K562 (cell line): ENCODE measurements around the gene ARHGDIA.

ENCODE experiments used
- CBX2 ChIP-seq: fragments of 200-600 bp; sonication (generic); IDR thresholded peaks from one replicate; pipeline ENCODE4 v1.6.1; 2012; ENCODE audit warnings: mild to moderate bottlenecking, low read length, inconsistent platforms; ENCODE audit not compliant: insufficient read depth, poor library complexity, severe bottlenecking
- SETDB1 ChIP-seq: IDR thresholded peaks from one replicate; pipeline ENCODE4 v1.6.1; 2012; ENCODE audit warnings: low read length, control low read depth, inconsistent platforms
- SPI1 ChIP-seq: IDR thresholded peaks from 2 replicates; pipeline ENCODE4 v1.6.1; 2011; ENCODE audit warnings: low read depth, low read length, control low read depth, borderline replicate concordance
- TEAD1 ChIP-seq, 2 experiments: fragments of 450-650 bp in 1 of 2; sonication (generic) in 1 of 2; formaldehyde crosslinking; IDR thresholded peaks; 2 replicates each; pipeline versions ENCODE4 v1.4.0 to v1.8.0; 2020 to 2022; ENCODE audit warnings: mild to moderate bottlenecking in 2 of 2, missing genetic modification reagents in 1 of 2
- ZNF436 ChIP-seq: fragments of 250-450, 450-650 bp; sonication (Bioruptor Pico); formaldehyde crosslinking; IDR thresholded peaks from 2 replicates; pipeline ENCODE4 v1.7.0; 2020; ENCODE audit warnings: mild to moderate bottlenecking
- ZSCAN29 ChIP-seq: fragments of 450-650 bp; IDR thresholded peaks from 2 replicates; pipeline ENCODE4 v1.6.1; 2017
- TF ChIP-seq, protein P1 (sequence below), 3 experiments: fragments of 200-800 bp in 1 of 3; fragments of 250-450 bp in 1 of 3; fragments of 450-650 bp in 1 of 3; sonication (Bioruptor Pico) in 1 of 3; sonication (Bioruptor generic) in 1 of 3; formaldehyde crosslinking in 1 of 3; IDR thresholded peaks; 2 replicates each; pipeline versions ENCODE4 v1.6.1 to v1.8.0; 2016 to 2022; ENCODE audit warnings: mild to moderate bottlenecking in 2 of 3, missing genetic modification characterization in 2 of 3, missing compliant biosample characterization in 1 of 3, moderate library complexity in 1 of 3
- TF ChIP-seq, protein P2 (sequence below), 3 experiments: IDR thresholded peaks in 2 of 3; conservative IDR thresholded peaks in 1 of 3; 2 replicates each; pipeline ENCODE4 v1.5.1; 2011 to 2012; ENCODE audit warnings: low read length in 3 of 3, mild to moderate bottlenecking in 3 of 3, control low read depth in 2 of 3, improper control_type of control experiment in 1 of 3, inconsistent platforms in 1 of 3, low read depth in 1 of 3, mixed read lengths in 1 of 3, moderate library complexity in 1 of 3; ENCODE audit not compliant: insufficient read depth in 2 of 3

DNA sequence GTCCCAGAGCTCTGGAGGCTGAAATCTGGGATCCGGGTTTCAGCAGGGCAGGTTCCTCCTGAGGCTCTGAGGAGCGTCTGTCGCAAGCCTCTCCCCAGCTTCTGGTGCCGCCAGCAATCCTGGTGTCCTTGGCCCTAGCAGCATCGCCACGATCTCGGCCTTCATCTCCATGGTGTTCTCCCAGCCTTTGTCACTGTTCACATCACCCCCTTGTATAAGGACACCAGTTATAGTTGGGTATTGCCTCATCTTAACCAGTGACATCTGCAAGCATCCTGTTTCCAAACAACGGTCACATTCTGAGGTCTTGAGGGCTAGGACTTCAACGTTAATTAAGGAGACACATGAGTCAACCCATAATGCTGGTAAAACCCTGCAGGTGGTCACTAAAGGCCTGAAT is 33.5 kb downstream of the ARHGDIA start:
- TF ChIP-seq, protein P1, sequence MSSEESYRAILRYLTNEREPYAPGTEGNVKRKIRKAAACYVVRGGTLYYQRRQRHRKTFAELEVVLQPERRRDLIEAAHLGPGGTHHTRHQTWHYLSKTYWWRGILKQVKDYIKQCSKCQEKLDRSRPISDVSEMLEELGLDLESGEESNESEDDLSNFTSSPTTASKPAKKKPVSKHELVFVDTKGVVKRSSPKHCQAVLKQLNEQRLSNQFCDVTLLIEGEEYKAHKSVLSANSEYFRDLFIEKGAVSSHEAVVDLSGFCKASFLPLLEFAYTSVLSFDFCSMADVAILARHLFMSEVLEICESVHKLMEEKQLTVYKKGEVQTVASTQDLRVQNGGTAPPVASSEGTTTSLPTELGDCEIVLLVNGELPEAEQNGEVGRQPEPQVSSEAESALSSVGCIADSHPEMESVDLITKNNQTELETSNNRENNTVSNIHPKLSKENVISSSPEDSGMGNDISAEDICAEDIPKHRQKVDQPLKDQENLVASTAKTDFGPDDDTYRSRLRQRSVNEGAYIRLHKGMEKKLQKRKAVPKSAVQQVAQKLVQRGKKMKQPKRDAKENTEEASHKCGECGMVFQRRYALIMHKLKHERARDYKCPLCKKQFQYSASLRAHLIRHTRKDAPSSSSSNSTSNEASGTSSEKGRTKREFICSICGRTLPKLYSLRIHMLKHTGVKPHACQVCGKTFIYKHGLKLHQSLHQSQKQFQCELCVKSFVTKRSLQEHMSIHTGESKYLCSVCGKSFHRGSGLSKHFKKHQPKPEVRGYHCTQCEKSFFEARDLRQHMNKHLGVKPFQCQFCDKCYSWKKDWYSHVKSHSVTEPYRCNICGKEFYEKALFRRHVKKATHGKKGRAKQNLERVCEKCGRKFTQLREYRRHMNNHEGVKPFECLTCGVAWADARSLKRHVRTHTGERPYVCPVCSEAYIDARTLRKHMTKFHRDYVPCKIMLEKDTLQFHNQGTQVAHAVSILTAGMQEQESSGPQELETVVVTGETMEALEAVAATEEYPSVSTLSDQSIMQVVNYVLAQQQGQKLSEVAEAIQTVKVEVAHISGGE (CRISPR knock-in tag; IDR thresholded peaks at IDR 0.05), result no peak
- TF ChIP-seq TEAD1 (CRISPR knock-in tag; IDR thresholded peaks at IDR 0.05) (no peak), SETDB1 (no peak), SPI1 (no peak), ZNF436 (CRISPR knock-in tag) (no peak), ZSCAN29 (no peak), CBX2 (no peak)
- TF ChIP-seq, protein P2, sequence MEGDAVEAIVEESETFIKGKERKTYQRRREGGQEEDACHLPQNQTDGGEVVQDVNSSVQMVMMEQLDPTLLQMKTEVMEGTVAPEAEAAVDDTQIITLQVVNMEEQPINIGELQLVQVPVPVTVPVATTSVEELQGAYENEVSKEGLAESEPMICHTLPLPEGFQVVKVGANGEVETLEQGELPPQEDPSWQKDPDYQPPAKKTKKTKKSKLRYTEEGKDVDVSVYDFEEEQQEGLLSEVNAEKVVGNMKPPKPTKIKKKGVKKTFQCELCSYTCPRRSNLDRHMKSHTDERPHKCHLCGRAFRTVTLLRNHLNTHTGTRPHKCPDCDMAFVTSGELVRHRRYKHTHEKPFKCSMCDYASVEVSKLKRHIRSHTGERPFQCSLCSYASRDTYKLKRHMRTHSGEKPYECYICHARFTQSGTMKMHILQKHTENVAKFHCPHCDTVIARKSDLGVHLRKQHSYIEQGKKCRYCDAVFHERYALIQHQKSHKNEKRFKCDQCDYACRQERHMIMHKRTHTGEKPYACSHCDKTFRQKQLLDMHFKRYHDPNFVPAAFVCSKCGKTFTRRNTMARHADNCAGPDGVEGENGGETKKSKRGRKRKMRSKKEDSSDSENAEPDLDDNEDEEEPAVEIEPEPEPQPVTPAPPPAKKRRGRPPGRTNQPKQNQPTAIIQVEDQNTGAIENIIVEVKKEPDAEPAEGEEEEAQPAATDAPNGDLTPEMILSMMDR (IDR thresholded peaks at IDR 0.05 in 2 of 3, conservative IDR thresholded peaks at IDR 0.05 in 1 of 3; ENCODE audit: insufficient read depth in 2 of 3, low read depth in 1 of 3, low read length in 3 of 3), result no peak
